PC-3 (cell line): Measurements from ENCODE around the gene POLD2.

Source experiments
- CTCF ChIP-seq: fragments of 300-600 bp; sonication (generic); conservative IDR thresholded peaks from 2 replicates; pipeline ENCODE4 v1.5.1; 2017; ENCODE audit warnings: antibody characterized with exemption, low read depth, mild to moderate bottlenecking, low read length
- EZH2phosphoT487 ChIP-seq: fragments of 300-600 bp; sonication (generic); IDR thresholded peaks from 2 replicates; pipeline ENCODE4 v1.6.1; 2018; ENCODE audit warnings: mild to moderate bottlenecking, antibody characterized with exemption, low read length, borderline replicate concordance

GRCh38 chr7:44103923-44104859, 19.2 kb downstream of the POLD2 start, which contains the start of gene AEBP1:
- TF ChIP-seq CTCF (no peak), EZH2phosphoT487 (no peak)
